ENCODE results near the gene LCE4A.

- TF ChIP-seq CTCF (IDR thresholded peaks at IDR 0.05; ENCODE audit: poor library complexity, severe bottlenecking) (no peak), TAF1 (IDR thresholded peaks at IDR 0.05; ENCODE audit: low read depth) (no peak), POLR2AphosphoS5 (IDR thresholded peaks at IDR 0.05) (no peak), EP300 (conservative IDR thresholded peaks at IDR 0.05; ENCODE audit: poor library complexity, severe bottlenecking) (no peak), EZH2 (IDR thresholded peaks at IDR 0.05; ENCODE audit: borderline replicate concordance, insufficient read depth, low read length, poor library complexity, severe bottlenecking) (no peak), RAD21 (conservative IDR thresholded peaks at IDR 0.05) (no peak), REST (IDR thresholded peaks at IDR 0.05; ENCODE audit: borderline replicate concordance) (no peak)
Measured at GRCh38 chr1:152737997-152738396, 30.0 kb downstream of the LCE4A start.
